GM18870 (cell line): ENCODE measurements around the gene ITIH6.
"Not testable (repeated sequence)": the region's sequence is repeated elsewhere in the genome, so short reads cannot be mapped to it uniquely, and the experiment has no call there.

Source experiments
- ATAC-seq: cut with Tn5 transposase; IDR thresholded peaks from one replicate; pipeline ENCODE4 v1.9.1; 2021; ENCODE audit warnings: moderate library complexity; ENCODE audit not compliant: unreplicated experiment

Gene ITIH6

GRCh38 chrX:54807524-54808108, 9.6 kb upstream of the ITIH6 start, which contains the start of gene MAGED2:
MAGED2 (plus strand) TSS chrX:54807745; CDS start chrX:54809332, 1,587 bp downstream.
- no peak for ATAC-seq

DNA sequence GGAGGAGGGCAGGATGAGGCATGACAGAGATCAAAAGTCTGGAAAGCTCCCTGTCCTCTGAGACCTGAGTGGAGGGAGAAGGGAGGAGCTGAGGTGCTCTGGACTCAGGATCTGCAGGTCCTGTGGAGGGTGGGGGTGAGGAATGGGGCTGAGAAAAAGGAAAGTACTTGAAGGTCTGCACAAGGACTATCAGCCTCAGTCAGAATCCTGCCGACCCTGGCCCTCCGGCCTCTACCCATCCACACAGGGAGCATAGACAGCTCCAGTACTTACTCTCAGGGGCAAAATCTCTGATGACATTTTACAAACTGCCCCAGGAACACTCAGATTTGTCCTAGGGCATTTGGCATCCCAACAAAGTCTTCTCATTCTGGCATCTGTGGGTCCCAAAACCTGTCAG, 991 bp upstream of the ITIH6 start:
- ATAC-seq: no peak

GRCh38 chrX:54794795-54795194, 3.3 kb downstream of the ITIH6 start:
- no peak for ATAC-seq

DNA sequence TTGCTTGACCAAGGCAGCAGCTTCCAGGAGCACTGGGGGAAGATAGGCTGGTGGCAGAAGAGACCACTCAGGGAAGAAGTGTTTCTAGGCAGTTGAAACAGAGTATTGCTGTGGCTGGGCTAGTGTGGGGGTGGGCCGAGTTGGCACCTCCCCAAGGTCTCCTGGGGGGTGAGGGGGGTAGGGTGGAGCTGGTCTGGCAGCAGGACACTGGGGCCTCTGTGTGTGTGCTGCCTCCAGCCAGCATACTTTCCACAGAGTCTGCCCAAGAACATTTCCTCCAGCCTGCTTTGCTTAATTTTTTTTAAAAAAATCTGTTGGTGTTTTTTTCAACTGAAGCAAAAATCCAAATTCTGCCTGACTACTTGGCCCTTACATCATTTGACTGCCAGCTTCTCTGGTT, 4.0 kb downstream of the ITIH6 start:
- ATAC-seq: no peak

- not testable (repeated sequence) for ATAC-seq
These were observed 8.7 kb downstream of the ITIH6 start for GRCh38 chrX:54789405-54789804.

DNA sequence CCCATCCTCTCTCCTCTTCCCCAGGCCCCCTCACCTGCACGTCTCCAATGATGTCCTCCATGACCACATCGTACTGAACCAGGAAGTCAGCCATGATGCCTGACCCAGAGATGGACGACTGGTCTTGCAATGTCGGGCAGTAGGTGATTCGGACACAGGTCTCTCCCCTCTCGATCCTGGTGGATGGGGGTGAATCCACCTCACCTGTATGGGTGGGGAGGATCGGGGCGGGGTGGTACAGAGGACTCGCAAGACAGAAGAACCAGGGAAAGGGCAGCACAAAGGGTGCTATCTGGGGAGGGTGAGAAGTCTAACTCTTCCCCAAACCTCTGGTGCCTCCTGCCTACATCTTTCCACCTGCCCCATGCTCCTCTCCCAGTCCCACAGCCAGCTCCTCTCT, 9.6 kb downstream of the ITIH6 start:
- no peak for ATAC-seq

- ATAC-seq: no peak
These were observed 11.1 kb downstream of the ITIH6 start for GRCh38 chrX:54786967-54787366.

GRCh38 chrX:54785901-54786300, 12.2 kb downstream of the ITIH6 start:
- ATAC-seq: no peak

DNA sequence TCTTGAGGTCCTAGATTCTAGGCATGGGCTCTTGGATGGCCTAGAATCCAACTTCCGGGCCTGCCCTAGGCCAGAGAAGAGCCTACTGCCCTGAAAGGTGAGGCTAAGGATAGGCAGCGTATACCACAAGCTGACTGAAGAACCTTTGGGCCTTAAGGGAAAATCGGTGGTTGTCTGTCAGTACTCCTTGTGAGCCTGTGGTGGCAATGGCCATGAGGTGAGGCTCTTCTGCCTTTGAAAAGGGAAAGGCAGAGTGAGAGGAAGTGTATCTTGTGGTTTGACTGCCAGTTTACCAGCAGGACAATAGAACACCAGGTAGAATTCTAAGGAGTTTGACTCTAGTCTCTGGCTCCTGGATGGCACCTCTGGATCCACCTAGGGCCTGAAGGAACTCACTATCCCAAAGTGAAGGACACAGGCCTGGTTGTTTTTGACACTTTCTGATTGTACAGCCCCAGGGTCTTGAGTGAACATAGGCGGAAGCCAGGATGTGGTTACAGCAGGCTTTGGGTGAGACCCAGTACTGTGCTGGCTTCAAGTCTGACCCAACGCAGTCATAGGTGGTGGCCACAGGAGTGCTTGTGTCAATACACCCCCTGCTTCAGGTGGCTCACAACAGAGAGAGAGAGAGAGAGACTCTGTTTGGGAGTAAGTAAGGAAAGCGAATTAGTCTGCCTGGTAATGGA, 20.9 kb downstream of the ITIH6 start:
- no peak for ATAC-seq

DNA sequence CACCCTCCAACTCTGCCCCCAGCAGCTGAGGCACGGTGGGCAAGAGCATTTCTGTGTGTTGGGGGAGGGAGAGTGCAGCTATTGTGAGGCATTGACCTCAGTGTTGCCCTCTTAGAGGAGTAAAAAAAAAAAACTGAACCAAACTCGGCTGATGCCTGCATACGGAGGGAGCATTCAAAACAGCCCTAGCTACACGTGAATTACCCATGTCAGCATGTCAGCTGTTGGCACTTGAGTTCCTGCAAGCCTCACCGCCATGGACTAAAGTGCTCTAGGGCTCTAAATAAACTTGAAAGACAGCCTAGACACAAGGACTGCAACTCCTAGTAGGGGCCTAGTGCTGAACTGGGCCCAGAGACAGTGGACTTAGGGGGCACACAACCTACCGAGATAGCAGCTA, 22.0 kb downstream of the ITIH6 start:
- ATAC-seq: no peak

DNA sequence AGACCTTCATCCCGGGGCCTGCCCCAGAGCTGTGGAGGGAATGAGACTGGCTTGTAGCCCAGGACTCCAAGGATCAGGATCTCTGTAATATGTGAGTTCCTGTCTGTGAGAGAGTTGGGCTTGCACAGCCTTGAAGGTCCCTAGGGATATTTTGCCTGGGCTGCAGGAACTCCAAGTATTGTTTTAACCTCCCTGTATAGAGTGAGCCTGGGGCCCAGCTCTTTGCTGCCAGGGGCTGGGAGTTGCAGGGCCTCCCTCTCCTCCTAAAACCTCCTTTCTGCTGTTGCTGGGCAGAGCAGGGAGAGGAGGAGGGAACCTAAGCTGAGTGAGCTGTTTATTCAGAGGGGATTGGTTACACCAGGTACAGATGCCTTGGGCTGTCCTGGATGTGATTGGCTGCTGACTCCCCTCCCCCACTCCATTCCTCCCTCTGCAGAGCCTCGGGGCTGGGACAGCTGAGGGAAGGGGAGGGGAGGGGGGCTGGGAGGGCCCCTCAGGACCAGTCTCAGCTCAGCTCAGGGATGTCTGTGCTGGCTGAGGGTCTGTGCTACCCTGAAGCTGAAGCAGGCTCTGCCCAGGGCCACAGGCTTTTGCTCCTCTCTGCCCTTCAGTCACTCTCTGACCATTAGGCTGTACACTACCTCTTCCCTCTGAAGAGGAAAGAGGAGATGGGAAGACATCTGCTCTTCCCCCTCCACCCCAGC, 23.5 kb downstream of the ITIH6 start:
- ATAC-seq: not testable (repeated sequence)

DNA sequence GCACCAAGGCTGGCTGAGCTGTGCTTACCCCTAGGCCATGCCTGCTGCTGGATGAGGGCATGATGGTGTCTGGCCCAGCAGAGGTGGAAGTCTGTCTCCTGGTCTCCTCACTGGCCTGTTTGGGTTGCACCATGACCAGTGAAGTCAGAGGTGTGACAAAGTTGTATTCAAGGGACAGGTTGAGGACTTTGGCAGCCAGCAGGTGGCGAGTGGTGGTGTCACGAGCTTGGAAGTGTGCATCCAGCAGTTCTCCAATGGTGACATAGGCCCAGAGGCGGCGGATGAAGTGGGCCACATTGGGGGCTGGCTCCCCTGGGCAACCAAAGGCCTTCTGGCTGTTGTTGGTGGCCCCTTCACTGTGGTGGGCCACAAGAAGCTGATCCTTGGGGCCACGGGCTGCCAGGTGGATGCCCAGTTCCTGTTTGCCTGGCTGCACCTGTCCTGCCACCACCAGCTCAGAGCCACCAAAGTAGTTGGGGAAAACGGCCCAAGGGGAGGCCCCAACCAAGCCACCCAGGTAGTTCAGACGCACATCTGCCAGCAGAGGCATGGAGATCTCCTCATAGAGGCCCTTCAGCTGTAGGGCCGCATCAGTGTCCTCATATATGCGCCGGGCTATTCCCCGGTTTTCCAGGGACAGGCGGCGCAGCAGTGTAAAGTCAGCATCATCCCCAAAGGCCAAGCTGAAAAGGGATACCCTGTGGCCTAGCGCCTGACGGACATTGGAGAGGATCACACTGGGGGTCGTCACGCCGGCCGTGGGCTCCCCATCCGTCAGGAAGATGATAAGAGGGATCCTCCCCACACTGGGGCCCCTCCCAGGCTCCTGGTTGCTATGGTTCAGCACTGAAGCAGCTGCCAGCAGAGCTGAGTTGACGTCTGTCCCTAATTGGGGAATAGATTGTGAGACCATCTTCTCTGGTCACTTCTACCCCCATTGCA, 39.7 kb downstream of the ITIH6 start:
- ATAC-seq: no peak

DNA sequence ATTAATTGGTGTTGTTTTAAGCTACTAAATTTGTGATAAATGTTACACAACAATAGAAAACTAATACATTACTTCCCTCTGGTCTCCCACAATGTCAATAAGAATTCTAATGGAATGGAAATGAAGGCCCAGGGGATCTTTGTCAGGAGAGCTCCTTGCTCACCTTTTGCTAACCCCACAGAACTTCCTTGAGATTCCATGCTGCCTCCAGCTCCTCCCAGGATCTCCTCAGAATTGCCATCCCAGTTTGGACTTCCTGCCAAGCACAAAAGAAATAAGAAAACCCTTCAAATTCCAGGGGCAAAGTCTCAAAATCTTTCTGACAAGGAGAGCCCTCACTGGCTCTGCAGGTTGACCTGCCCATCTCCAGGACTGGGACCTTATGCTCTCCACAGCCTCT, 43.2 kb downstream of the ITIH6 start:
- ATAC-seq: no peak

- ATAC-seq: no peak
These were observed 49.4 kb downstream of the ITIH6 start for GRCh38 chrX:54748626-54749025.

DNA sequence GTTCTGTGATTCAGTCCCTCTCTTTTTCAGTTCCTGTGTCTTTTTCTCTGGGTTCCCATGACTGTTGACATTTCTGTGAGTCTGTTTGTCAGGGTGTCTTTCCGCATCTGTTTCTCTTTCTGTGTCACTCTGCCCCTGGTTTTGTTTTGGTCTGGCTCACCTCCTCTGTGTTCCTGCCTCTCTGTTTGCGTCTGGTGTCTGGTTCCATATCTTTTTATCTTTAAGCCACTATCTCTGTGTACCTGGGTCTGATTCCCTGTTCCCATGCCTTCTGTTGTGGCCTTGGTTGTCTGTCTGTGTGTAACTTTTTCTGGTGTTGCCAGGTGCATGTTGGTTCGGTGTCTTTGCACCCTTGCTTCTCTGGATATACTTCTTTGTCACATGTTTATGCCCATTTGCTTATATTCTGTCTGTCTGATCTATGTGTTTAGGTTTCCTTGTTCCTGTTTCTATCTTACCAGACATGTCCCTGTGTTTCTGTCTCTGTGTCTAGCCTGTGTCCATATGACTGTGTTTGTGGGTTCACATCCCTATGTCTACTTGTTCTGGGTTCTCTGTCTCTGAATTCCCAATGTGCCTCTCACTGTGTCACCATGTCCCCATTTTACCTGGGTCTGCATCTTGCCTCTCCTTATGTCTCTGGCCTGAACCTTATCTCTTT, 50.2 kb downstream of the ITIH6 start:
- ATAC-seq: no peak

- ATAC-seq: no peak
These were observed 51.1 kb downstream of the ITIH6 start for GRCh38 chrX:54746928-54747327.

DNA sequence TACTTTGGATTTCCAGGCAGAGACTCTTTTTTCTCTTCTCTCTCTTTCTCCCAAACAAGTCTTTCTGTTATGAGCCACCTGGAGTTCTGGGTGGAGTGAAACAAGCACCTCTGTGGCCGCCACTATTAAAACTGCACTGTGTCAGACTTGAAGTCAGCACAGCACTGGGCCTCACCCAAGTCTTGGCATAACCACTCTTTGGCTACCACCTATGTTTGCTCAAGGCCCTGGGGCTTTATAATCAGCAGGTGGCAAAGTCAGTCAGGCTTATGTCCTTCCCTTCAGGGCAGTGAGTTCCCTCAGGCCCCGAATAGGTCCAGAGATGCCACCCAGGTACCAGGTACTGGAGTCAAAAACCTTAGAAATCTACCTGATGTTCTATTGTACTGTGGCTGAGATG, 52.4 kb downstream of the ITIH6 start:
- no peak for ATAC-seq

DNA sequence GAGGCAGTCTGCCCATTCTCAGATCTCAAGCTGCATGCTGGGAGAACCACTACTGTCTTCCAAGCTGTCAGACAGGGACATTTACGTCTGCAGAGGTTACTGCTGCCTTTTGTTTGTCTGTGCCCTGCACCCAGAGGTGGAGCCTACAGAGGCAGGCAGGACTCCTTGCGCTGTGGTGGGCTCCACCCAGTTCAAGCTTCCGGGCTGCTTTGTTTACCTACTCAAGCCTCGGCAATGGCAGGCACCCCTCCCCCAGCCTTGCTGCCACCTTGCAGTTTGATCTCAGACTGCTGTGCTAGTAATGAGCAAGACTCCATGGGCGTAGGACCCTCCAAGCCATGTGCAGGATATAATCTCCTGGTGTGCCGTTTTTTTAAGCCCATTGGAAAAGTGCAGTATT, 59.5 kb downstream of the ITIH6 start:
- ATAC-seq: not testable (repeated sequence)

DNA sequence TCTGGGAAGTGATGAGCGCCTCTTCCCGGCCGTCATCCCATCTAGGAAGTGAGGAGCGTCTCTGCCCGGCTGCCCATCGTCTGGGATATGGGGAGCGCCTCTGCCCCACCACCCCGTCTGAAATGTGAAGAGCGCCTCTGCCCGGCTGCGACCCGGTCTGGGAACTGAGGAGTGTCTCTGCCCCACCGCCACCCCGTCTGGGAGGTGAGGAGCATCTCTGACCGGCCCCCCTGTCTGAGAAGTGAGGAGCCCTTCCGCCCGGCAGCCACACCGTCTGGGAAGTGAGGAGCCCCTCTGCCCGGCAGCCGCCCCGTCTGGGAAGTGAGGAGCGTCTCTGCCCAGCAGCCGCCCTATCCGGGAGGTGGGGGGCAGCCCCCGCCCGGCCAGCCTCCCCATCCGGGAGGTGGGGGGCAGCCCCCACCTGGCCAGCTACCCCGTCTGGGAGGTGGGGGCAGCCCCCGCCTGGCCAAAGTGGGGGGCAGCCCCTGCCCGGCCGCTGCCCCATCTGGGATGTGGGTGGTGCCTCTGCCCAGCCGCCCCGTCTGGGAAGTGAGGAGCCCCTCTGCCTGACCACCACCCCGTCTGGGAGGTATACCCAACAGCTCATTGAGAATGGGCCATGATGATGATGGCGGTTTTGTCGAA, 61.6 kb downstream of the ITIH6 start:
- ATAC-seq: not testable (repeated sequence)

GRCh38 chrX:54721424-54721823, 76.6 kb downstream of the ITIH6 start:
- ATAC-seq: no peak
